SK-N-SH (cell line): ENCODE results near the gene SLC2A2. TPM values are rescaled to one million over a fixed set of nuclear protein-coding genes. Genes with fewer than 3 reads are reported as not detected.

Experiments
- CTCF ChIA-PET: fragments of 300-600, 350-600 bp; formaldehyde crosslinking; extraction: SDS; loops from one replicate; lab custom pipeline; 2021; lab: Yijun Ruan, JAX
- POLR2A ChIA-PET: fragments of 350-600 bp; sonication (Branson Sonifier 250); formaldehyde crosslinking; extraction: SDS; loops from one replicate; lab custom pipeline; 2020; ENCODE audit warnings: antibody characterized with exemption, inconsistent platforms; lab: Yijun Ruan, JAX
- DNase-seq: peaks from one replicate; pipeline ENCODE4 v3.0.0; 2012
- H2AFZ ChIP-seq: fragments of 200-600 bp; sonication (generic); 2 replicates; pipeline ENCODE4 v1.8.1; 2016; ENCODE audit warnings: antibody characterized with exemption, mild to moderate bottlenecking, low read depth
- H3F3A ChIP-seq: fragments of 200-600 bp; sonication (generic); replicated peaks from 2 replicates; pipeline ENCODE3; 2016; ENCODE audit warnings: antibody characterized with exemption, mild to moderate bottlenecking; ENCODE audit not compliant: insufficient read depth
- H3K27ac ChIP-seq, 2 experiments: fragments of 200-500 bp in 1 of 2; fragments of 200-600 bp in 1 of 2; sonication (Bioruptor generic) in 1 of 2; sonication (generic), shearing (Covaris generic) in 1 of 2; 2 replicates each; pipeline versions ENCODE4 v1.5.1 to v1.6.1; 2014 to 2016; ENCODE audit warnings: low read depth in 2 of 2, inconsistent platforms in 1 of 2, low read length in 1 of 2, mild to moderate bottlenecking in 1 of 2, mixed read lengths in 1 of 2
- H3K27me3 ChIP-seq: fragments of 200-600 bp; sonication (generic), shearing (Covaris generic); 2 replicates; pipeline ENCODE4 v1.6.1; 2016; ENCODE audit warnings: mixed run types; ENCODE audit not compliant: insufficient read depth
- H3K36me3 ChIP-seq, 2 experiments: fragments of 200-500 bp in 1 of 2; fragments of 200-600 bp in 1 of 2; sonication (Bioruptor generic) in 1 of 2; sonication (generic) in 1 of 2; replicated peaks in 1 of 2; 2 replicates each; pipeline versions ENCODE3 to v1.5.1; 2014 to 2016; ENCODE audit warnings: low read length in 1 of 2, mild to moderate bottlenecking in 1 of 2; ENCODE audit not compliant: insufficient read depth in 2 of 2, control insufficient read depth in 1 of 2
- H3K4me1 ChIP-seq, 2 experiments: fragments of 200-500 bp in 1 of 2; fragments of 200-600 bp in 1 of 2; sonication (Bioruptor generic) in 1 of 2; sonication (generic), shearing (Covaris generic) in 1 of 2; 2 replicates each; pipeline versions ENCODE4 v1.5.1 to v1.6.1; 2014 to 2016; ENCODE audit warnings: low read depth in 1 of 2, low read length in 1 of 2, mixed run types in 1 of 2; ENCODE audit not compliant: insufficient read depth in 2 of 2, control insufficient read depth in 1 of 2
- H3K4me2 ChIP-seq: fragments of 200-600 bp; sonication (generic), shearing (Covaris generic); 2 replicates; pipeline ENCODE4 v1.6.1; 2017; ENCODE audit warnings: mixed run types
- H3K4me3 ChIP-seq, 2 experiments: fragments of 200-500 bp in 1 of 2; fragments of 200-600 bp in 1 of 2; sonication (Bioruptor generic) in 1 of 2; sonication (generic), shearing (Covaris generic) in 1 of 2; 2 replicates each; pipeline versions ENCODE4 v1.5.1 to v1.8.1; 2014 to 2016; ENCODE audit warnings: low read depth in 2 of 2, inconsistent platforms in 1 of 2, low read length in 1 of 2, mild to moderate bottlenecking in 1 of 2, mixed read lengths in 1 of 2, moderate library complexity in 1 of 2
- H3K79me2 ChIP-seq: fragments of 200-600 bp; sonication (generic); 2 replicates; pipeline ENCODE4 v1.8.1; 2017; ENCODE audit warnings: mild to moderate bottlenecking; ENCODE audit not compliant: insufficient read depth
- H3K9ac ChIP-seq: fragments of 200-600 bp; sonication (generic); 2 replicates; pipeline ENCODE4 v1.6.1; 2017; ENCODE audit warnings: mixed run types
- H3K9me2 ChIP-seq: fragments of 200-600 bp; sonication (generic); 2 replicates; pipeline ENCODE4 v1.6.1; 2017; ENCODE audit warnings: mixed run types
- H3K9me3 ChIP-seq: fragments of 200-600 bp; sonication (generic); 2 replicates; pipeline ENCODE4 v1.6.1; 2017; ENCODE audit warnings: mixed run types, mild to moderate bottlenecking, moderate library complexity
- H4K20me1 ChIP-seq: fragments of 200-600 bp; sonication (generic); 2 replicates; pipeline ENCODE4 v1.6.1; 2017; ENCODE audit warnings: mild to moderate bottlenecking, mixed run types; ENCODE audit not compliant: insufficient read depth
- ELF1 ChIP-seq: IDR thresholded peaks from 2 replicates; pipeline ENCODE4 v1.4.0; 2012
- FOXJ3 ChIP-seq: sonication (generic); formaldehyde crosslinking; IDR thresholded peaks from 2 replicates; pipeline ENCODE4 v1.5.1; 2020; ENCODE audit warnings: mild to moderate bottlenecking, missing genetic modification reagents
- GABPA ChIP-seq: IDR thresholded peaks from 2 replicates; pipeline ENCODE4 v1.4.0; 2012; ENCODE audit warnings: low read depth, mild to moderate bottlenecking
- GATA2 ChIP-seq: sonication (generic); formaldehyde crosslinking; IDR thresholded peaks from 2 replicates; pipeline ENCODE4 v1.5.0; 2020; ENCODE audit warnings: mild to moderate bottlenecking, missing genetic modification reagents
- IRF3 ChIP-seq: fragments of 150-350 bp; IDR thresholded peaks from 2 replicates; pipeline ENCODE4 v1.6.1; 2016; ENCODE audit warnings: mild to moderate bottlenecking, low read depth, low read length
- JUND ChIP-seq: IDR thresholded peaks from 2 replicates; pipeline ENCODE4 v1.4.0; 2012
- NFIC ChIP-seq: IDR thresholded peaks from 2 replicates; pipeline ENCODE4 v1.4.0; 2012; ENCODE audit warnings: borderline replicate concordance
- ZBTB33 ChIP-seq: IDR thresholded peaks from 2 replicates; pipeline ENCODE4 v1.4.0; 2012; ENCODE audit warnings: low read depth, borderline replicate concordance
- WGBS: methylation state at CpG from one replicate; pipeline ENCODE4 v1.1.6; 2017; ENCODE audit warnings: low lambda C conversion rate; 5-methylcytosine and 5-hydroxymethylcytosine counted together
- polyA plus RNA-seq, 3 experiments: library from polyadenylated mRNA; depleted of rRNA; stranded (reverse); fragments of >200 nt; gene quantifications; 2 replicates each; pipeline ENCODE4 v1.2.3, GENCODE V29; 2012

The SLC2A2 gene
- polyA plus RNA-seq, 1 of the 3 experiments (the other 2 are of a cell fraction) = 0.59 TPM

DNA sequence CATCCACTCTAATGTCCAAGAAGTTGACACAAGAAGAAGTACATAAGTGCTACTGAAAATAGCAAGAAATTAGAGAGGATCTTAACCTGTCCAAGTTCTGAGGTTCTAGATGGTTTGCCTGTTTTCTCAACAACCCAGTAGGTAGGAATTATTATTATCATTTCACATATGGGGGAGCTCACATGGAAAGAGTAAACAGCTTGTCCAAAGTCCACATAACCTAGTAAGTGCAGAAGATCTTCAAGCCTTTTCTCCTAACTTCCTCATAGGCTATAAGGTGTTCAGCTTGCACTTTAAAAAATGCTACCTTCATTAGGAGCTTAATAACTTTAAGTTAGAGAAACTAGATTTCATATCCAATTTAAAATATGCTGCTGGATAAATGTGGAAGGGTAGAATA is 3.0 kb downstream of the SLC2A2 start:
- Histone ChIP-seq H3K9ac (no peak overlapping the region), H3K4me2 (no peak overlapping the region), H3K4me1 (peaks cover 6 to 10% of the 10 kb centered on the region in 2 experiments; a peak in 2 of 4 replicates), H3K9me2 (no peaks in the 10 kb centered on the region), H3K9me3 (no peaks in the 10 kb centered on the region), H4K20me1 (no peaks in the 10 kb centered on the region), H3K36me3 (no peaks in the 10 kb centered on the region), H3F3A (peaks cover 10% of the 10 kb centered on the region), H3K79me2 (no peaks in the 10 kb centered on the region), H3K4me3 (no peak overlapping the region), H3K27me3 (no peaks in the 10 kb centered on the region), H3K27ac (no peak overlapping the region), H2AFZ (peak overlapping the region; percentile 8; the same call in 1 of the 2 replicates)
- DNase-seq = no peak
- ChIA-PET CTCF (no interaction called here), POLR2A (no interaction called here)
- TF ChIP-seq NFIC = no peak

GRCh38 chr3:171021377-171021776 is 5.1 kb downstream of the SLC2A2 start:
- H3K9me3 ChIP-seq = no peaks in the 10 kb centered on the region
- POLR2A ChIA-PET = no interaction called here
- no peak overlapping the region for H3K27ac ChIP-seq
- H3K4me2 ChIP-seq = no peak overlapping the region
- no peaks in the 10 kb centered on the region for H3F3A ChIP-seq
- H3K4me1 ChIP-seq = peaks cover 0 to 11% of the 10 kb centered on the region in 2 experiments; a peak in 2 of 4 replicates
- H3K27me3 ChIP-seq = no peaks in the 10 kb centered on the region
- TF ChIP-seq GABPA (no peak), GATA2 (CRISPR knock-in tag) (no peak), FOXJ3 (CRISPR knock-in tag) (no peak), ZBTB33 (no peak), ELF1 (no peak), IRF3 (no peak), JUND (no peak)
- TF ChIP-seq, all 33 proteins: peak for 0
- Histone ChIP-seq H3K36me3 (no peaks in the 10 kb centered on the region), H3K9ac (no peak overlapping the region), H2AFZ (no peak overlapping the region), H3K79me2 (no peaks in the 10 kb centered on the region), H3K4me3 (no peak overlapping the region), H4K20me1 (no peaks in the 10 kb centered on the region), H3K9me2 (no peaks in the 10 kb centered on the region)
- DNase-seq = no peak
- 63% methylated on average over 4 of the region's 4 CpGs for WGBS
- CTCF ChIA-PET = no interaction called here
